GM19452 (cell line): ENCODE results near the gene KRT83.

Experiments
- ATAC-seq: cut with Tn5 transposase; IDR thresholded peaks from one replicate; pipeline ENCODE4 v1.9.1; 2021; ENCODE audit not compliant: unreplicated experiment

The KRT83 gene

DNA sequence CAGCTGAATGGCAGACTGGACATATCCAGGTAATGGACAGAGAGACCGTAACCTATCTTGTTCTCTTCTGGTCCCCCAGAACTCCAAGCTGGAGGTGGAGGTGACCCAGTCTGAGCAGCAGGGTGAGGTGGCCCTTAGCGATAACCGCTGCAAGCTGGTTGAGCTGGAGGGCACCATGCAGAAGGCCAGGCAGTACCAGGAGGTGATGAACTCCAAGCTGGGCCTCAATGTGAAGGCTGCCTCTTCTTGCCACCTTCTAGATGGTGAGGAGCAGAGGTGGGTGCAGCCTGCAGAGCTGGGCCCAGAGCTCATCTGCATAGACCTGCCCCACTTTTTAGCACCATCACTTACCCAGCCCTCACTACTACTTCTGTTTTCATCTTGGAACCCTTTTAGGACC lies 53.9 kb downstream of the KRT83 start:
- ATAC-seq: no peak

DNA sequence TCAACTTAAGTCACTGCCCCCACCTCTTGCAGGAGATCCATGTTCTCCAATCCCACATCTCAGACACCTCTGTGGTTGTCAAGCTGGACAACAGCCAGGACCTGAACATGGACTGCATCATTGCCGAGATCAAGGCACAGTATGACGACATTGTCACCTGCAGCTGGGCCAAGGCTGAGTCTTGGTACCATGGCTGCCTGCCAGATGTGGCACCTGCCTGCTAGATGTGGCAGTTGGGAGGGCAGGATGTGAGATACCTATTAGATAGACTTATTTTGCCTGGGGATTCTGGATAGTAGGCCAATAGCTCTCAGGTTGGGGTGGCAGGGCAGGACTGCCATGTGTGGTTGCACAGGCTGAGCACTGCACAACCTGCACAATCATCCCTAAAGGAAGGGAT lies 54.7 kb downstream of the KRT83 start:
- ATAC-seq: no peak

DNA sequence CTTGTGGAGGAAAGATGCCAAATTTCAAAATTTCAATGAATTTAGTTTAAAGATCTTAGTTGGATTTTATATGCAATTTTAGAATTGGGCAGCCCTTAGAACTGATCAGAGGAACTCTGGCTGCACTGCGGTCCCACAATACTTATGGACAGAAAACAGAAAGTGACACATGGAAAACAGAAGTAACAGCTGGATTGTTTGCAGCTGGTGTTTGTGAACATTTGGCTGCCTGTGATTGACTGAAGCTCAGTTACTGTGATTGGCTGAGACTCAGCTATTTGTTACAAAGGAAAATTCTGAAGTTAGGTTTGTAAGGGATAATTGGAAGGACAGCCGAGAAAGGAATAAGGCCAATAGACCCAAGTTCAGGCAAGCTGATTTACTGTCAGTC lies 56.8 kb downstream of the KRT83 start:
- no peak for ATAC-seq
